H1 (cell line): Measurements from ENCODE around the gene OR6K2. TPM values are rescaled to one million over a fixed set of nuclear protein-coding genes. Genes with fewer than 3 reads are reported as not detected.

Experiments used
- CTCF ChIA-PET: fragments of 300-600 bp; sonication (Branson Sonifier 250); formaldehyde crosslinking; loops from one replicate; lab custom pipeline; 2021; ENCODE audit not compliant: partially characterized antibody; lab: Charles Lee
- POLR2A ChIA-PET: fragments of 300-600 bp; sonication (Branson Sonifier 250); formaldehyde crosslinking; loops from one replicate; lab custom pipeline; 2021; ENCODE audit warnings: inconsistent platforms; ENCODE audit not compliant: partially characterized antibody; lab: Charles Lee
- DNase-seq, 2 experiments: peaks; one replicate each; pipeline versions ENCODE4 v3.0.0 to v3.0.0-alpha.2; 2010 to 2022; ENCODE audit warnings: low spot score in 2 of 2, low read depth in 1 of 2, mixed read lengths in 1 of 2
- FAIRE-seq: peaks from 2 replicates; lab custom pipeline; 2011; peaks lifted over from hg19 to GRCh38; lab: Jason Lieb, UNC
- H2AFZ ChIP-seq: 2 replicates; pipeline ENCODE4 v1.8.1; 2012; ENCODE audit warnings: low read length, inconsistent platforms
- H2AK5ac ChIP-seq: 2 replicates; pipeline ENCODE4 v1.6.1; 2013; ENCODE audit warnings: low read depth, low read length
- H2BK120ac ChIP-seq: replicated peaks from 2 replicates; pipeline ENCODE3; 2013; ENCODE audit warnings: low read depth, low read length, inconsistent platforms
- H2BK12ac ChIP-seq: 2 replicates; pipeline ENCODE4 v1.6.1; 2013; ENCODE audit warnings: low read depth, low read length
- H2BK15ac ChIP-seq: 2 replicates; pipeline ENCODE4 v1.6.1; 2013; ENCODE audit warnings: low read length
- H2BK20ac ChIP-seq: 2 replicates; pipeline ENCODE4 v1.6.1; 2013; ENCODE audit warnings: low read length
- H2BK5ac ChIP-seq: 2 replicates; pipeline ENCODE4 v1.6.1; 2013; ENCODE audit warnings: low read depth, low read length
- H3K14ac ChIP-seq: 2 replicates; pipeline ENCODE4 v1.6.1; 2013; ENCODE audit warnings: inconsistent platforms; ENCODE audit not compliant: insufficient read length
- H3K18ac ChIP-seq: 2 replicates; pipeline ENCODE4 v1.6.1; 2013; ENCODE audit warnings: low read length; ENCODE audit errors: extremely low read depth
- H3K23ac ChIP-seq: 2 replicates; pipeline ENCODE4 v1.6.1; 2013; ENCODE audit warnings: inconsistent platforms; ENCODE audit not compliant: insufficient read length
- H3K23me2 ChIP-seq: 2 replicates; pipeline ENCODE4 v1.6.1; 2013; ENCODE audit warnings: low read depth, low read length
- H3K27ac ChIP-seq: 2 replicates; pipeline ENCODE4 v1.6.1; 2011; ENCODE audit warnings: low read depth, low read length, inconsistent platforms
- H3K27me3 ChIP-seq, 4 experiments: replicated peaks in 1 of 4; 1 replicate in 1 of 4; 2 replicates in 3 of 4; pipeline versions ENCODE4 v1.6.1 to v1.8.1; 2011 to 2013; ENCODE audit warnings: low read length in 3 of 4, mild to moderate bottlenecking in 3 of 4, inconsistent platforms in 2 of 4, mixed read lengths in 2 of 4, moderate library complexity in 1 of 4; ENCODE audit not compliant: control insufficient read depth in 3 of 4, insufficient read depth in 3 of 4; ENCODE audit errors: extremely low read depth in 1 of 4
- H3K36me3 ChIP-seq, 4 experiments: 2 replicates each; pipeline versions ENCODE4 v1.6.1 to v1.8.1; 2011 to 2013; ENCODE audit warnings: mild to moderate bottlenecking in 4 of 4, low read length in 3 of 4, moderate library complexity in 2 of 4, control low read depth in 1 of 4, inconsistent platforms in 1 of 4; ENCODE audit not compliant: insufficient read depth in 4 of 4, control insufficient read depth in 2 of 4
- H3K4ac ChIP-seq: replicated peaks from 2 replicates; pipeline ENCODE3; 2013; ENCODE audit warnings: low read length, low read depth, mixed read lengths, inconsistent platforms; ENCODE audit not compliant: insufficient read length
- H3K4me1 ChIP-seq, 4 experiments: replicated peaks in 1 of 4; 1 replicate in 1 of 4; 2 replicates in 3 of 4; pipeline versions ENCODE4 v1.6.1 to v1.8.1; 2011 to 2013; ENCODE audit warnings: low read length in 3 of 4, inconsistent platforms in 2 of 4, mixed read lengths in 1 of 4; ENCODE audit not compliant: insufficient read depth in 4 of 4, control insufficient read depth in 3 of 4
- H3K4me2 ChIP-seq, 2 experiments: 2 replicates each; pipeline versions ENCODE4 v1.6.1 to v1.8.1; 2011 to 2013; ENCODE audit warnings: low read depth in 2 of 2, low read length in 2 of 2, control low read depth in 1 of 2, inconsistent platforms in 1 of 2, mild to moderate bottlenecking in 1 of 2; ENCODE audit not compliant: insufficient read depth in 1 of 2
- H3K4me3 ChIP-seq, 4 experiments: fragments of 200-600, 300-600 bp in 1 of 4; sonication (generic), shearing (Covaris generic), sonication (Bioruptor Twin) in 1 of 4; 2 replicates each; pipeline versions ENCODE4 v1.5.1 to v1.8.1; 2011 to 2016; ENCODE audit warnings: low read length in 4 of 4, low read depth in 3 of 4, control low read depth in 2 of 4, inconsistent platforms in 2 of 4, mild to moderate bottlenecking in 2 of 4, mixed read lengths in 1 of 4, moderate library complexity in 1 of 4; ENCODE audit not compliant: insufficient read depth in 2 of 4; ENCODE audit errors: extremely low read depth in 1 of 4
- H3K56ac ChIP-seq: replicated peaks from 2 replicates; pipeline ENCODE3; 2013; ENCODE audit warnings: low read depth, mild to moderate bottlenecking, mixed read lengths, low read length, inconsistent platforms; ENCODE audit not compliant: insufficient read length
- H3K79me1 ChIP-seq: 2 replicates; pipeline ENCODE4 v1.6.1; 2013; ENCODE audit warnings: low read depth, low read length, control low read depth
- H3K79me2 ChIP-seq, 2 experiments: 2 replicates each; pipeline versions ENCODE4 v1.6.1 to v1.8.1; 2012 to 2013; ENCODE audit warnings: low read length in 2 of 2, mild to moderate bottlenecking in 2 of 2, inconsistent platforms in 1 of 2; ENCODE audit not compliant: insufficient read depth in 2 of 2, control insufficient read depth in 1 of 2
- H3K9ac ChIP-seq, 4 experiments: replicated peaks in 1 of 4; 1 replicate in 1 of 4; 2 replicates in 3 of 4; pipeline versions ENCODE4 v1.6.1 to v1.8.1; 2011 to 2013; ENCODE audit warnings: low read depth in 3 of 4, low read length in 3 of 4, control low read depth in 2 of 4, mild to moderate bottlenecking in 2 of 4, moderate library complexity in 2 of 4, inconsistent platforms in 1 of 4; ENCODE audit errors: extremely low read depth in 1 of 4
- H3K9me3 ChIP-seq, 2 experiments: 2 replicates each; pipeline versions ENCODE4 v1.6.1 to v1.8.1; 2012 to 2013; ENCODE audit warnings: mild to moderate bottlenecking in 2 of 2, moderate library complexity in 2 of 2, control low read depth in 1 of 2, inconsistent platforms in 1 of 2, low read depth in 1 of 2, low read length in 1 of 2, mixed read lengths in 1 of 2; ENCODE audit not compliant: insufficient read depth in 2 of 2
- H4K20me1 ChIP-seq, 2 experiments: replicated peaks in 1 of 2; 2 replicates each; pipeline versions ENCODE3 to v1.8.1; 2011 to 2013; ENCODE audit warnings: inconsistent platforms in 2 of 2, low read length in 2 of 2, mild to moderate bottlenecking in 1 of 2; ENCODE audit not compliant: insufficient read depth in 2 of 2, control insufficient read depth in 1 of 2
- H4K5ac ChIP-seq: 2 replicates; pipeline ENCODE4 v1.6.1; 2013; ENCODE audit warnings: low read length, low read depth, mixed read lengths, inconsistent platforms; ENCODE audit not compliant: insufficient read length
- H4K8ac ChIP-seq: 2 replicates; pipeline ENCODE4 v1.8.0; 2013; ENCODE audit warnings: mild to moderate bottlenecking, moderate library complexity, low read length, inconsistent platforms; ENCODE audit not compliant: insufficient read depth; ENCODE audit errors: extremely low read depth
- H4K91ac ChIP-seq: replicated peaks from 2 replicates; pipeline ENCODE3; 2013; ENCODE audit warnings: low read length, mixed read lengths, inconsistent platforms; ENCODE audit not compliant: insufficient read length
- CHD2 ChIP-seq: IDR thresholded peaks from 2 replicates; pipeline ENCODE4 v1.6.1; 2012; ENCODE audit warnings: low read length, improper control_type of control experiment
- CTCF ChIP-seq, 3 experiments: IDR thresholded peaks; 1 replicate in 2 of 3; 2 replicates in 1 of 3; pipeline versions ENCODE4 v1.5.1 to v1.6.1; 2011; ENCODE audit warnings: low read length in 3 of 3, mild to moderate bottlenecking in 3 of 3, inconsistent platforms in 2 of 3, low read depth in 1 of 3, moderate library complexity in 1 of 3; ENCODE audit not compliant: insufficient read depth in 1 of 3; ENCODE audit errors: control extremely low read depth in 1 of 3
- E2F6 ChIP-seq: IDR thresholded peaks from 2 replicates; pipeline ENCODE4 v1.6.1; 2012; ENCODE audit warnings: inconsistent platforms
- GTF2F1 ChIP-seq: IDR thresholded peaks from 2 replicates; pipeline ENCODE4 v1.6.1; 2012; ENCODE audit warnings: low read depth, low read length, improper control_type of control experiment, borderline replicate concordance
- HDAC2 ChIP-seq, 2 experiments: fragments of 300-600 bp in 1 of 2; sonication (generic) in 1 of 2; IDR thresholded peaks; 2 replicates each; pipeline ENCODE4 v1.6.1; 2011 to 2012; ENCODE audit warnings: low read depth in 2 of 2, low read length in 2 of 2, mild to moderate bottlenecking in 2 of 2, moderate library complexity in 2 of 2, borderline replicate concordance in 1 of 2, inconsistent platforms in 1 of 2
- HDAC6 ChIP-seq: IDR thresholded peaks from one replicate; pipeline ENCODE4 v1.7.1; 2012; ENCODE audit warnings: low read depth, mild to moderate bottlenecking, inconsistent platforms, low read length, moderate library complexity
- KDM5A ChIP-seq: fragments of 200-600 bp; IDR thresholded peaks from 2 replicates; pipeline ENCODE4 v1.7.1; 2012; ENCODE audit warnings: mild to moderate bottlenecking, low read length, inconsistent platforms, mixed read lengths
- POU5F1 ChIP-seq: IDR thresholded peaks from 2 replicates; pipeline ENCODE4 v1.6.1; 2011; ENCODE audit warnings: low read depth, mild to moderate bottlenecking, low read length, moderate library complexity
- RAD21 ChIP-seq, 2 experiments: IDR thresholded peaks in 1 of 2; conservative IDR thresholded peaks in 1 of 2; 2 replicates each; pipeline ENCODE4 v1.6.1; 2011; ENCODE audit warnings: low read depth in 2 of 2, low read length in 2 of 2, improper control_type of control experiment in 1 of 2, inconsistent platforms in 1 of 2, mild to moderate bottlenecking in 1 of 2, moderate library complexity in 1 of 2
- SIX5 ChIP-seq: IDR thresholded peaks from 2 replicates; pipeline ENCODE4 v1.6.1; 2011; ENCODE audit warnings: mild to moderate bottlenecking, low read depth, low read length
- SP1 ChIP-seq: IDR thresholded peaks from 2 replicates; pipeline ENCODE4 v1.6.1; 2011; ENCODE audit warnings: low read depth, low read length
- WGBS, 2 experiments: shearing (Covaris generic) in 1 of 2; methylation state at CpG; one replicate each; pipeline versions ENCODE4 v1.1.6 to v1.1.7; 2013 to 2015; ENCODE audit warnings: low lambda C conversion rate in 2 of 2, mixed read lengths in 2 of 2, inconsistent platforms in 1 of 2, low coverage in 1 of 2, missing lambda C conversion rate in 1 of 2; ENCODE audit not compliant: insufficient replicate concordance in 2 of 2, insufficient coverage in 1 of 2, insufficient read length in 1 of 2; ENCODE audit errors: extremely low coverage in 1 of 2, missing lambda C conversion rate in 1 of 2; 5-methylcytosine and 5-hydroxymethylcytosine counted together
- polyA plus RNA-seq, 7 experiments: library from polyadenylated mRNA; depleted of rRNA in 3 of 7; stranded (reverse) in 5 of 7; unstranded in 2 of 7; fragments of >200 nt in 5 of 7; fragments of 200-250 nt in 2 of 7; gene quantifications; 1 replicate in 5 of 7; 2 replicates in 1 of 7; 4 replicates in 1 of 7; pipeline versions ENCODE4 v1.2.1 to v1.2.3, GENCODE V29; 2011 to 2013; ENCODE audit warnings: missing spikeins in 2 of 7, mixed read lengths in 2 of 7
- total RNA-seq: library from RNA; stranded (reverse); fragmentation: NEBNext Ultra II Directional; extraction: Animal tissue kit (Norgen Biotek cat#: 25700); gene quantifications from 2 replicates; pipeline ENCODE4 v1.2.1, GENCODE V29; 2021

Gene OR6K2
- total and polyA plus RNA-seq, 2 of the 8 experiments (the other 6 are each of a cell fraction or from before 2014, with no cell fraction given), result not detected

- Histone ChIP-seq H4K91ac (no peak overlapping the region), H2BK5ac (no peak overlapping the region), H4K8ac (no peak overlapping the region), H3K23ac (no peak overlapping the region), H3K18ac (no peak overlapping the region), H2BK20ac (no peak overlapping the region), H4K20me1 (no peaks in the 10 kb centered on the region), H2AFZ (no peak overlapping the region), H2BK12ac (no peak overlapping the region), H3K56ac (no peak overlapping the region), H3K79me1 (no peaks in the 10 kb centered on the region), H3K79me2 (no peaks in the 10 kb centered on the region), H3K4me3 (no peak overlapping the region), H3K36me3 (no peaks in the 10 kb centered on the region), H3K27me3 (no peaks in the 10 kb centered on the region), H3K27ac (no peak overlapping the region), H2AK5ac (no peak overlapping the region), H3K9ac (no peak overlapping the region), H2BK120ac (no peak overlapping the region), H3K4me1 (no peaks in the 10 kb centered on the region), H4K5ac (no peak overlapping the region), H3K9me3 (no peaks in the 10 kb centered on the region), H3K23me2 (no peaks in the 10 kb centered on the region), H3K4ac (no peak overlapping the region), H2BK15ac (no peak overlapping the region), H3K14ac (no peak overlapping the region), H3K4me2 (no peak overlapping the region)
- ChIA-PET POLR2A (no interaction called here), CTCF (interaction anchor here (1.8 kb wide), 1 partner anchor 9 kb away, joined by 5 read pairs; no protein-coding TSS in a partner anchor)
- FAIRE-seq (no peak), DNase-seq (no peak)
- WGBS, 2 experiments, result 91% methylated on average over 2 of the region's 2 CpGs; no CpG with 5 or more reads in 1 of the 2 experiments
- TF ChIP-seq SP1, result no peak
- no peak for TF ChIP-seq KDM5A
- no peak for TF ChIP-seq HDAC2 (IDR thresholded peaks at IDR 0.05; ENCODE audit: borderline replicate concordance in 1 of 2, low read depth in 2 of 2, low read length in 2 of 2)
- no peak for TF ChIP-seq HDAC6
- no peak for TF ChIP-seq E2F6
- TF ChIP-seq GTF2F1, result no peak
- TF ChIP-seq RAD21 (IDR thresholded peaks at IDR 0.05 in 1 of 2, conservative IDR thresholded peaks at IDR 0.05 in 1 of 2; ENCODE audit: low read depth in 2 of 2, low read length in 2 of 2), result no peak
- no peak for TF ChIP-seq SIX5
- no peak for TF ChIP-seq CTCF (IDR thresholded peaks at IDR 0.05; ENCODE audit: control extremely low read depth in 1 of 3, insufficient read depth in 1 of 3, low read depth in 1 of 3, low read length in 3 of 3)
- no peak for TF ChIP-seq POU5F1
- TF ChIP-seq CHD2, result no peak
Observed at GRCh38 chr1:158694596-158694995, 5.9 kb downstream of the OR6K2 start.
